Activated CD4-positive, alpha-beta T cell treated with anti-CD3 and anti-CD28 coated beads for 1 hour (primary cell): Measurements from ENCODE around the gene HSP90AA1.

ENCODE experiments used
- DNase-seq: peaks from one replicate; pipeline ENCODE4 v3.0.0-alpha.2; 2020

HSP90AA1 gene

GRCh38 chr14:102035914-102036313 is 50.9 kb downstream of the HSP90AA1 start:
- DNase-seq: no peak

- DNase-seq: no peak
Measured at GRCh38 chr14:102034301-102034700, 52.5 kb downstream of the HSP90AA1 start.

- DNase-seq: no peak
Measured at GRCh38 chr14:102033241-102033640, 53.6 kb downstream of the HSP90AA1 start.
